Right lobe of liver (tissue), 4 donors: ENCODE measurements around the gene PHB1.

Experiments used
- POLR2A ChIP-seq: fragments of 450-650 bp; IDR thresholded peaks from one replicate; pipeline ENCODE4 v1.6.1; 2017; ENCODE audit warnings: antibody characterized with exemption, mild to moderate bottlenecking
- TF ChIP-seq, protein P1 (sequence below), 4 donors: fragments of 200-600 bp in 3 of 4; fragments of 450-650 bp in 1 of 4; IDR thresholded peaks; one replicate each; pipeline versions ENCODE4 v1.5.1 to v1.8.0; 2016 to 2022; ENCODE audit warnings: antibody characterized with exemption in 4 of 4, mild to moderate bottlenecking in 2 of 4
- donor health status: DM: no; HTN: no; CAD: no.
- donor health status: DM: no; HTN: no; CAD: no.
- donor health status: DM: no; HTN: yes; CAD: no.

- TF ChIP-seq, protein P1, sequence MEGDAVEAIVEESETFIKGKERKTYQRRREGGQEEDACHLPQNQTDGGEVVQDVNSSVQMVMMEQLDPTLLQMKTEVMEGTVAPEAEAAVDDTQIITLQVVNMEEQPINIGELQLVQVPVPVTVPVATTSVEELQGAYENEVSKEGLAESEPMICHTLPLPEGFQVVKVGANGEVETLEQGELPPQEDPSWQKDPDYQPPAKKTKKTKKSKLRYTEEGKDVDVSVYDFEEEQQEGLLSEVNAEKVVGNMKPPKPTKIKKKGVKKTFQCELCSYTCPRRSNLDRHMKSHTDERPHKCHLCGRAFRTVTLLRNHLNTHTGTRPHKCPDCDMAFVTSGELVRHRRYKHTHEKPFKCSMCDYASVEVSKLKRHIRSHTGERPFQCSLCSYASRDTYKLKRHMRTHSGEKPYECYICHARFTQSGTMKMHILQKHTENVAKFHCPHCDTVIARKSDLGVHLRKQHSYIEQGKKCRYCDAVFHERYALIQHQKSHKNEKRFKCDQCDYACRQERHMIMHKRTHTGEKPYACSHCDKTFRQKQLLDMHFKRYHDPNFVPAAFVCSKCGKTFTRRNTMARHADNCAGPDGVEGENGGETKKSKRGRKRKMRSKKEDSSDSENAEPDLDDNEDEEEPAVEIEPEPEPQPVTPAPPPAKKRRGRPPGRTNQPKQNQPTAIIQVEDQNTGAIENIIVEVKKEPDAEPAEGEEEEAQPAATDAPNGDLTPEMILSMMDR (IDR thresholded peaks at IDR 0.05), result no peak
- no peak for TF ChIP-seq POLR2A
Observed at GRCh38 chr17:49383060-49383459, 31.6 kb downstream of the PHB1 start.
